Cardiac fibroblast (primary cell): ENCODE data around the gene IGSF6.
A peak's percentile ranks its signal among the peaks of the same experiment; 100 is the strongest.

Source experiments
- DNase-seq, 2 donors: peaks; one replicate each; pipeline versions ENCODE4 v3.0.0 to v3.0.0-alpha.2; 2010; ENCODE audit warnings: low read depth in 2 of 2
- H3K4me3 ChIP-seq, 2 donors: replicated peaks in 1 of 2; 1 replicate in 1 of 2; 2 replicates in 1 of 2; pipeline ENCODE4 v1.5.1; 2011; ENCODE audit warnings: low read depth in 2 of 2, low read length in 2 of 2, mild to moderate bottlenecking in 2 of 2, moderate library complexity in 1 of 2
- TF ChIP-seq, protein P1 (sequence below): IDR thresholded peaks from one replicate; pipeline ENCODE4 v1.5.1; 2011; ENCODE audit warnings: low read depth, mild to moderate bottlenecking, low read length, inconsistent platforms

Gene IGSF6

DNA sequence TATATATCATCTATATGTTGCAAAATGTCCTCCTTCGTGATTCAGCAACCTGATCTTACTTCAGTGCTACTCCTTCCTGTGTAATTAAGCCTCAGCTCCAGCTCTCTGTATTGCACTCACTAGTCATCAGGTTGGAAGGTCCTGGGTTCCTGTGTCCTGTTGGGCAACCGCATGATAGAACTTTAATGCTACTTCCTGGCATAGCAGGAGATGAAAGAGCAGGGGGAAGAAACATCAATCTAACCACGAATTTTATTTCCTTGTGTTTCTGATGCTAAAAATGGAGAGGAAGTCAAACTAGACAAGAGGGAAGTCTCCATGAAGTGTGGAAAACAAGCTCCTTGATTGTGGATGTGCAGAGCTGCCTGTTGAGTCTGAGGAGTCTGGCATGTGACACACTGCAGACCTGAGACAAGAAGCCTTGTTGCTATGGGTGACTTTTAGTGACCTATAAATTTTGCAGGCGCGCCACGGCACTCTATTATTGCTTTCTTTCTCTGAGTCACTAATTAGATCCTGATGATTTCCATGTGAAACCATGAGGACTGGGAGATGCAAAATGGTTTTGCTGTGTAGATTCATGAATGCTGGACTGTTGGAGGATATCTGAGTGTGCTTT is 25.6 kb downstream of the IGSF6 start:
- H3K4me3 ChIP-seq = no peak overlapping the region
- peak; percentile 72 to 94 for DNase-seq
- TF ChIP-seq, protein P1, sequence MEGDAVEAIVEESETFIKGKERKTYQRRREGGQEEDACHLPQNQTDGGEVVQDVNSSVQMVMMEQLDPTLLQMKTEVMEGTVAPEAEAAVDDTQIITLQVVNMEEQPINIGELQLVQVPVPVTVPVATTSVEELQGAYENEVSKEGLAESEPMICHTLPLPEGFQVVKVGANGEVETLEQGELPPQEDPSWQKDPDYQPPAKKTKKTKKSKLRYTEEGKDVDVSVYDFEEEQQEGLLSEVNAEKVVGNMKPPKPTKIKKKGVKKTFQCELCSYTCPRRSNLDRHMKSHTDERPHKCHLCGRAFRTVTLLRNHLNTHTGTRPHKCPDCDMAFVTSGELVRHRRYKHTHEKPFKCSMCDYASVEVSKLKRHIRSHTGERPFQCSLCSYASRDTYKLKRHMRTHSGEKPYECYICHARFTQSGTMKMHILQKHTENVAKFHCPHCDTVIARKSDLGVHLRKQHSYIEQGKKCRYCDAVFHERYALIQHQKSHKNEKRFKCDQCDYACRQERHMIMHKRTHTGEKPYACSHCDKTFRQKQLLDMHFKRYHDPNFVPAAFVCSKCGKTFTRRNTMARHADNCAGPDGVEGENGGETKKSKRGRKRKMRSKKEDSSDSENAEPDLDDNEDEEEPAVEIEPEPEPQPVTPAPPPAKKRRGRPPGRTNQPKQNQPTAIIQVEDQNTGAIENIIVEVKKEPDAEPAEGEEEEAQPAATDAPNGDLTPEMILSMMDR = no peak

DNA sequence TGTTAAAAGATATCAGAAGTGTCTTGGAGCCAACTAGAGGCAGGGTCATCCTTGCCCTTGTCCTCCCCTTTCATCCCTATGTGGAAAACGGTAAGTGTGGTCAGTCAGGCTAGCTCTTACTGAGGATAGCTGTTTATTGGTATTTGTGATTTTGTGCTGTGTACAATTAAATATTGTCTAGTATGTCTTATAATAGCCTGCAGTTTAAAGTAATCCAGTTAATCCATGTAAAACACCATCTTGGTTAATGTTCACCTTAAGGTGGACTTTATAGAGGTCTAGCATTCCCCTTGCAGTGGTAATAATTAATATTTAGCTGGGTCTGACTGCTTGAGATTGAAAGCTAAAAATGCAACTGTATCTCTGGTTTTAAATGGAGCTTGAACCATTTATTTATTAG is 27.4 kb downstream of the IGSF6 start:
- TF ChIP-seq, protein P1 = no peak
- no peak overlapping the region for H3K4me3 ChIP-seq
- DNase-seq = no peak

DNA sequence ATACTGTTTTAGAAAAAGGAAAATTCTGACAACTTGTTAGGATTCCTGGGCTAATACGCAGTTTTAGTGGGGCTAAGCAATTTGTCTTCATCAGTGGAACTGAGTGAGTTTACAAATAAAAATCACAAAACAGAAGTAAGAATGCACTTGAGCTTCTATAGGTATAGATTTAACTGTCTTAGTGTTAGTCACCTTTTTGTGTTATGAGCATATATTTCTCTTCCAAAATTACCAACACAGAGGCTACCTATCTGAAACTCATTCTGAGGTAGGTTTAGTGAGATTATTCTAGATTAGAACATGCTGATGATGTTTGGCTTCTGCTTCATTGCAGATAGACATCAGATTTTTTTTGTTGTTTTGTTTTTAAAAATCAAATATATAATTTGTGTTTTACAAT is 29.9 kb downstream of the IGSF6 start:
- TF ChIP-seq, protein P1 = no peak
- H3K4me3 ChIP-seq = no peak overlapping the region
- no peak for DNase-seq

DNA sequence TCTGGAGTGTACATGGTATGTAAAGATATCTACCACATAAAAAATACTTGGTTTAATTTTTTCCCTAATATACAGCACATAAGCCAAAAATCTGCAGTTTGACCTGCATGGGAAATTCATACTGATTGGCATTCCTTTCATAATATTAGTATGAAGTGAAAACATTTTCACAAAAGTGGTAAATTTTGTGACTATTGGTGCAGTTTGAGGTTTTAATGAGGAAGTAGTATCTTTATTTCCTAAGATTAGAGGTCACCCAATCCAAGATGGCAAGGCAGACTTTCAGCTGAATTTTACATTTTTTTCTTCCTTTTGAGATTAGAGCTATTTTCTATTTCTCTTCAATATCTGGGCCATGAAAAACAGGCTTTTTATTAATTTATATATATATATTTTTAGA is 31.8 kb downstream of the IGSF6 start:
- no peak overlapping the region for H3K4me3 ChIP-seq
- no peak for DNase-seq
- TF ChIP-seq, protein P1 = no peak

DNA sequence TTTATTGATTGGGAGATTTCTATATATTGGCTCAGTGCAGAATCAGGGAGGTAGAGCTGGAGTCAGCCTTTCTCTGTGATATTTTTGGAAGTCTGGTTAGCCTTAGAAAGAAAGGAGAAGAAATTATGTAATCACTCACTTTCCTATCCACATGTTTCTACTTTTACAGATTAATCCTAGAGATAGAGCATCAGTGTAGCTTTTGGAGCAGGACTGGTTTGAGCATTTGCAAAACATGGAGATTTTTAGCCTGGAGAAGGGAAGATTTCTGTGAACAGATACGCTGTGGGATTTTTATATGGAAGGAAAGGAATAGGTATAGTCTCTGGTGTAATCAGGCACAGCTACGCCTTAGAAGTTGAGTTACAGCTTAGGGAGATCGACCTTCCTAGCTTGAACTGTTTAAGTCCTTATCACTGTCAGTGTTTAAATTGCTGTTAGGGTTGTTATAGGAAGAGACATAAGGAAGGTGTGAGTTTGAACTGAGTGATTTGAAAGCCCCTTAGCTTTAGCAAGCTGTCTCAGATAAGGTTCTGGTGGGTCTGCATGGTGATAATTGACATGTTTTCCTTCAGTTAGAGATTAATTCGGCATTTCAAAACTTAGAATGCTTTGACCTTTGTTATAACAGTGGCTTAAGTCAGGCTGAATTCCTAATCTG is 32.5 kb downstream of the IGSF6 start:
- TF ChIP-seq, protein P1 = no peak
- H3K4me3 ChIP-seq = no peak overlapping the region
- no peak for DNase-seq

DNA sequence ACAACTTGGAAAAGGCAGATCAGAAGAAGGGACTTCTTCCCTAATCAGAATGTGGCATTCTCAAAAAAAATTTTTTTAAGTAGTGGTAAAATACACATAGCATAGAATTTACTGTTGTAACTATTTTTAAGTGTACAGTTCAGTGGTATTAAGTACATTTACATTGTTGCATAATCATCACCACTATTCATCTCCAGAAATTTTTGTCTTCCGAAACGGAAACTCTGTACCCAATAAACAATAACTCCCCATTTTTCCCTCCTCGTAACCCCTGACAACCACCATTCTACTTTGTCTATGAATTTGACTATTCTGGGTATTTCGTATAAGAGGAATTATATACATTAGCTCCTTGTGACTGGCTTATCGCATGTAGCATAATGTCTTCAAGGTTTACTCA is 34.1 kb downstream of the IGSF6 start:
- DNase-seq = no peak
- H3K4me3 ChIP-seq = no peak overlapping the region
- TF ChIP-seq, protein P1 = no peak
